Right cardiac atrium (tissue), 5 donors: Measurements from ENCODE around the gene ZNF384. TPM values are rescaled to one million over a fixed set of nuclear protein-coding genes. Genes with fewer than 3 reads are reported as not detected.

ENCODE experiments used
- polyA plus RNA-seq: library from polyadenylated mRNA; stranded (reverse); fragments of 200-250 nt; gene quantifications from one replicate; pipeline ENCODE4 v1.2.3, GENCODE V29; 2013
- total RNA-seq, 4 donors: library from RNA; stranded (reverse); fragmentation: NEBNext Ultra II Directional; extraction: Animal tissue kit (Norgen Biotek cat#: 25700); gene quantifications; one replicate each; pipeline ENCODE4 v1.2.1, GENCODE V29; 2021
- donor health status: healthy with polysubstance abuse.
- donor health status: DM: no; HTN: yes; CAD: no.
- donor health status: DM: no; HTN: no; CAD: no.
- donor health status: DM: no; HTN: yes; CAD: no; lungs with severe emphysema.
- donor health status: DM: yes; HTN: yes; CAD: no.

ZNF384 gene
- total and polyA plus RNA-seq, 5 donors, result 23.5 to 35.0 (median 33.7) TPM

Other genes with a start within 250 kb of the ZNF384 start
- gene CD27, start 244.4 kb downstream of the ZNF384 start, total RNA-seq, result under 1 TPM in 3 of 4 donors, not detected in 1; 0.29 to 0.80 (median 0.33) TPM
- gene CD27, start 244.4 kb downstream of the ZNF384 start, polyA plus RNA-seq, result 0.27 TPM
- gene TAPBPL, start 237.3 kb downstream of the ZNF384 start, total RNA-seq, result 10 to 100 TPM; 14.2 to 19.5 (median 17.1) TPM
- 17.2 TPM for gene TAPBPL, start 237.3 kb downstream of the ZNF384 start, polyA plus RNA-seq
- 1 to 10 TPM; 3.6 to 9.0 (median 6.1) TPM for gene VAMP1, start 218.7 kb downstream of the ZNF384 start, total RNA-seq
- gene VAMP1, start 218.7 kb downstream of the ZNF384 start, polyA plus RNA-seq, result 4.7 TPM
- gene MRPL51, start 196.1 kb downstream of the ZNF384 start, total RNA-seq, result 100 to 1,000 TPM; 192 to 233 (median 213) TPM
- gene MRPL51, start 196.1 kb downstream of the ZNF384 start, polyA plus RNA-seq, result 180 TPM
- gene NCAPD2, start 195.3 kb downstream of the ZNF384 start, total RNA-seq, result 10 to 100 TPM; 13.5 to 16.8 (median 14.6) TPM
- 5.7 TPM for gene NCAPD2, start 195.3 kb downstream of the ZNF384 start, polyA plus RNA-seq
- 1,000 to 10,000 TPM; 3,735 to 4,618 (median 3,904) TPM for gene GAPDH, start 154.9 kb downstream of the ZNF384 start, total RNA-seq
- gene GAPDH, start 154.9 kb downstream of the ZNF384 start, polyA plus RNA-seq, result 4,983 TPM
- gene IFFO1, start 133.3 kb downstream of the ZNF384 start, total RNA-seq, result 10 to 100 TPM; 15.1 to 23.6 (median 19.1) TPM
- gene IFFO1, start 133.3 kb downstream of the ZNF384 start, polyA plus RNA-seq, result 15.7 TPM
- gene NOP2, start 121.1 kb downstream of the ZNF384 start, total RNA-seq, result 10 to 100 TPM; 15.1 to 27.5 (median 16.5) TPM
- gene NOP2, start 121.1 kb downstream of the ZNF384 start, polyA plus RNA-seq, result 9.6 TPM
- gene CHD4, start 82.0 kb downstream of the ZNF384 start, total RNA-seq, result 100 to 1,000 TPM; 138 to 165 (median 153) TPM
- 142 TPM for gene CHD4, start 82.0 kb downstream of the ZNF384 start, polyA plus RNA-seq
- gene LPAR5, start 53.4 kb downstream of the ZNF384 start, total RNA-seq, result 1 to 10 TPM; 1.1 to 2.6 (median 2.0) TPM
- gene LPAR5, start 53.4 kb downstream of the ZNF384 start, polyA plus RNA-seq, result 0.86 TPM
- gene ACRBP, start 41.9 kb downstream of the ZNF384 start, total RNA-seq, result 1 to 10 TPM; 1.0 to 2.1 (median 1.1) TPM
- 0.50 TPM for gene ACRBP, start 41.9 kb downstream of the ZNF384 start, polyA plus RNA-seq
- gene ING4, start 26.3 kb downstream of the ZNF384 start, total RNA-seq, result 10 to 100 TPM; 18.3 to 31.2 (median 30.2) TPM
- gene ING4, start 26.3 kb downstream of the ZNF384 start, polyA plus RNA-seq, result 27.0 TPM
- under 1 TPM in 3 of 4 donors, not detected in 1; 0.29 to 0.99 (median 0.80) TPM for gene PIANP, start 11.4 kb upstream of the ZNF384 start, total RNA-seq
- 0.18 TPM for gene PIANP, start 11.4 kb upstream of the ZNF384 start, polyA plus RNA-seq
- gene COPS7A, start 34.7 kb upstream of the ZNF384 start, total RNA-seq, result 10 to 100 TPM; 60.3 to 71.0 (median 65.9) TPM
- 71.8 TPM for gene COPS7A, start 34.7 kb upstream of the ZNF384 start, polyA plus RNA-seq
- 100 to 1,000 TPM; 123 to 135 (median 130) TPM for gene MLF2, start 63.8 kb upstream of the ZNF384 start, total RNA-seq
- gene MLF2, start 63.8 kb upstream of the ZNF384 start, polyA plus RNA-seq, result 146 TPM
- 100 to 1,000 TPM; 116 to 161 (median 149) TPM for gene PTMS, start 77.0 kb upstream of the ZNF384 start, total RNA-seq
- gene PTMS, start 77.0 kb upstream of the ZNF384 start, polyA plus RNA-seq, result 244 TPM
- gene LAG3, start 83.1 kb upstream of the ZNF384 start, total RNA-seq, result 1 to 10 TPM in 2 of 4 donors, under 1 TPM in 2; 0.28 to 1.1 (median 0.76) TPM
- gene LAG3, start 83.1 kb upstream of the ZNF384 start, polyA plus RNA-seq, result 0.57 TPM
- 10 to 100 TPM; 11.4 to 15.4 (median 13.7) TPM for gene CD4, start 100.2 kb upstream of the ZNF384 start, total RNA-seq
- gene CD4, start 100.2 kb upstream of the ZNF384 start, polyA plus RNA-seq, result 2.5 TPM
- gene GPR162, start 132.4 kb upstream of the ZNF384 start, total RNA-seq, result 10 to 100 TPM in 1 of 4 donors, 1 to 10 TPM in 3; 6.8 to 10.9 (median 8.3) TPM
- 6.8 TPM for gene GPR162, start 132.4 kb upstream of the ZNF384 start, polyA plus RNA-seq
- 10 to 100 TPM; 15.8 to 25.6 (median 21.1) TPM for gene P3H3, start 139.0 kb upstream of the ZNF384 start, total RNA-seq
- gene P3H3, start 139.0 kb upstream of the ZNF384 start, polyA plus RNA-seq, result 17.7 TPM
- gene GNB3, start 151.6 kb upstream of the ZNF384 start, total RNA-seq, result 1 to 10 TPM; 2.9 to 7.8 (median 4.0) TPM
- gene GNB3, start 151.6 kb upstream of the ZNF384 start, polyA plus RNA-seq, result 3.1 TPM
- 1 to 10 TPM in 3 of 4 donors, not detected in 1; 1.2 to 1.8 (median 1.2) TPM for gene CDCA3, start 161.9 kb upstream of the ZNF384 start, total RNA-seq
- 0.50 TPM for gene CDCA3, start 161.9 kb upstream of the ZNF384 start, polyA plus RNA-seq
- 10 to 100 TPM; 59.2 to 74.6 (median 71.0) TPM for gene USP5, start 162.8 kb upstream of the ZNF384 start, total RNA-seq
- 29.4 TPM for gene USP5, start 162.8 kb upstream of the ZNF384 start, polyA plus RNA-seq
- gene TPI1, start 178.2 kb upstream of the ZNF384 start, total RNA-seq, result 100 to 1,000 TPM; 707 to 793 (median 721) TPM
- gene TPI1, start 178.2 kb upstream of the ZNF384 start, polyA plus RNA-seq, result 872 TPM
- gene SPSB2, start 183.9 kb upstream of the ZNF384 start, total RNA-seq, result 1 to 10 TPM; 2.5 to 4.2 (median 3.5) TPM
- 4.6 TPM for gene SPSB2, start 183.9 kb upstream of the ZNF384 start, polyA plus RNA-seq
- 10 to 100 TPM; 11.4 to 13.9 (median 12.1) TPM for gene LRRC23, start 215.4 kb upstream of the ZNF384 start, total RNA-seq
- 15.0 TPM for gene LRRC23, start 215.4 kb upstream of the ZNF384 start, polyA plus RNA-seq
- 10 to 100 TPM; 29.6 to 42.1 (median 35.8) TPM for gene ENO2, start 225.2 kb upstream of the ZNF384 start, total RNA-seq
- 17.8 TPM for gene ENO2, start 225.2 kb upstream of the ZNF384 start, polyA plus RNA-seq
- 10 to 100 TPM; 85.3 to 89.3 (median 88.6) TPM for gene ATN1, start 238.6 kb upstream of the ZNF384 start, total RNA-seq
- gene ATN1, start 238.6 kb upstream of the ZNF384 start, polyA plus RNA-seq, result 70.1 TPM